GM19238 (cell line): ENCODE results near the gene GCDH.

Source experiments
- DNase-seq: peaks from one replicate; pipeline ENCODE4 v3.0.0; 2011; ENCODE audit warnings: low spot score; ENCODE audit not compliant: insufficient read length

GCDH gene

GRCh38 chr19:12939975-12940423, 49.0 kb downstream of the GCDH start:
- DNase-seq, result no peak

GRCh38 chr19:12940897-12941296, 49.9 kb downstream of the GCDH start:
- DNase-seq, result no peak

- no peak for DNase-seq
Measured at GRCh38 chr19:12943437-12944044, 52.6 kb downstream of the GCDH start.

- no peak for DNase-seq
Measured at GRCh38 chr19:12944104-12944674, 53.2 kb downstream of the GCDH start.

- peak; percentile 92 for DNase-seq
Measured at GRCh38 chr19:12945479-12946091, 54.6 kb downstream of the GCDH start, which contains the start of gene RAD23A. TSS of gene RAD23A (plus strand) at chr19:12945862. CDS start at chr19:12945949, 87 bp downstream.

GRCh38 chr19:12946092-12946721, 55.2 kb downstream of the GCDH start:
- no peak for DNase-seq

GRCh38 chr19:12946731-12947496, 56.0 kb downstream of the GCDH start:
- no peak for DNase-seq

- DNase-seq, result no peak
Measured at GRCh38 chr19:12947702-12948611, 57.0 kb downstream of the GCDH start.

GRCh38 chr19:12948612-12949362, 57.8 kb downstream of the GCDH start:
- DNase-seq, result no peak
